Stimulated activated effector memory CD8-positive, alpha-beta T cell treated with anti-CD3 and anti-CD28 coated beads, Interleukin-12 subunit alpha, Interleukin-12 subunit beta, amount 100 ng/mL, for 72 hours (primary cell): ENCODE data around the gene SLC9C1.
A peak's percentile ranks its signal among the peaks of the same experiment; 100 is the strongest.

ENCODE experiments used
- ATAC-seq: fragments of 150-1000 bp; cut with Tn5 transposase; 2 replicates; pipeline ENCODE4 v1.10.0; 2021
- DNase-seq, 2 donors: peaks; one replicate each; pipeline ENCODE4 v3.0.0; 2021 to 2022; ENCODE audit warnings: low spot score in 2 of 2
- H3K27ac Mint-ChIP-seq: one replicate; pipeline ENCODE4 v1.8.0; 2022; ENCODE audit warnings: mild to moderate bottlenecking, mixed read lengths
- H3K36me3 Mint-ChIP-seq: one replicate; pipeline ENCODE4 v1.8.0; 2022; ENCODE audit warnings: mild to moderate bottlenecking, mixed read lengths
- H3K4me1 Mint-ChIP-seq: one replicate; pipeline ENCODE4 v1.8.0; 2022; ENCODE audit warnings: mixed read lengths
- H3K4me3 Mint-ChIP-seq: one replicate; pipeline ENCODE4 v1.8.0; 2022; ENCODE audit warnings: mild to moderate bottlenecking, mixed read lengths
- H3K9me3 Mint-ChIP-seq: one replicate; pipeline ENCODE4 v1.8.0; 2022; ENCODE audit warnings: mixed read lengths

SLC9C1 gene

GRCh38 chr3:112132975-112133448 lies 161.0 kb downstream of the SLC9C1 start, which contains the start of gene GCSAM:
TSS of gene GCSAM (minus strand) at chr3:112133248. CDS start at chr3:112133120, 128 bp downstream.
- peak; percentile 88 for ATAC-seq
- Mint-ChIP-seq H3K27ac (peak within 1 kb of the TSS; percentile 84), H3K4me3 (peak within 1 kb of the TSS; percentile 77), H3K4me1 (peaks cover 60% of the 10 kb centered on the region), H3K9me3 (no peaks in the 10 kb centered on the region), H3K36me3 (peaks cover 6% of the 10 kb centered on the region)
- peak; percentile 14 to 76 for DNase-seq

GRCh38 chr3:112132554-112132953 lies 161.5 kb downstream of the SLC9C1 start:
- H3K4me1 Mint-ChIP-seq, result peaks cover 60% of the 10 kb centered on the region
- no peak for DNase-seq
- no peak for ATAC-seq

GRCh38 chr3:112132088-112132487 lies 161.9 kb downstream of the SLC9C1 start:
- peak overlapping the region; percentile 84 for H3K27ac Mint-ChIP-seq
- DNase-seq (no peak), ATAC-seq (no peak)
- H3K36me3 Mint-ChIP-seq, result peaks cover 7% of the 10 kb centered on the region
- H3K9me3 Mint-ChIP-seq, result no peaks in the 10 kb centered on the region
- H3K4me3 Mint-ChIP-seq, result peak overlapping the region; percentile 77
- peaks cover 55% of the 10 kb centered on the region for H3K4me1 Mint-ChIP-seq

More at GRCh38 chr3:112132554-112132953, 161.5 kb downstream of the SLC9C1 start:
- peak overlapping the region; percentile 77 for H3K4me3 Mint-ChIP-seq
- H3K9me3 Mint-ChIP-seq, result no peaks in the 10 kb centered on the region
- H3K36me3 Mint-ChIP-seq, result peaks cover 6% of the 10 kb centered on the region
- peak overlapping the region; percentile 84 for H3K27ac Mint-ChIP-seq

- peaks cover 54% of the 10 kb centered on the region for H3K4me1 Mint-ChIP-seq
- H3K36me3 Mint-ChIP-seq, result peaks cover 17% of the 10 kb centered on the region
- no peak for ATAC-seq
- H3K27ac Mint-ChIP-seq, result no peak overlapping the region
- H3K9me3 Mint-ChIP-seq, result no peaks in the 10 kb centered on the region
- no peak for DNase-seq
- peak overlapping the region; percentile 20 for H3K4me3 Mint-ChIP-seq
Measured at GRCh38 chr3:112131111-112131510, 162.9 kb downstream of the SLC9C1 start.

- Mint-ChIP-seq H3K36me3 (peaks cover 17% of the 10 kb centered on the region), H3K4me1 (peaks cover 56% of the 10 kb centered on the region), H3K9me3 (no peaks in the 10 kb centered on the region), H3K27ac (peak overlapping the region; percentile 66), H3K4me3 (peak overlapping the region; percentile 20)
- DNase-seq (no peak), ATAC-seq (no peak)
Measured at GRCh38 chr3:112130638-112130993, 163.4 kb downstream of the SLC9C1 start.

DNA sequence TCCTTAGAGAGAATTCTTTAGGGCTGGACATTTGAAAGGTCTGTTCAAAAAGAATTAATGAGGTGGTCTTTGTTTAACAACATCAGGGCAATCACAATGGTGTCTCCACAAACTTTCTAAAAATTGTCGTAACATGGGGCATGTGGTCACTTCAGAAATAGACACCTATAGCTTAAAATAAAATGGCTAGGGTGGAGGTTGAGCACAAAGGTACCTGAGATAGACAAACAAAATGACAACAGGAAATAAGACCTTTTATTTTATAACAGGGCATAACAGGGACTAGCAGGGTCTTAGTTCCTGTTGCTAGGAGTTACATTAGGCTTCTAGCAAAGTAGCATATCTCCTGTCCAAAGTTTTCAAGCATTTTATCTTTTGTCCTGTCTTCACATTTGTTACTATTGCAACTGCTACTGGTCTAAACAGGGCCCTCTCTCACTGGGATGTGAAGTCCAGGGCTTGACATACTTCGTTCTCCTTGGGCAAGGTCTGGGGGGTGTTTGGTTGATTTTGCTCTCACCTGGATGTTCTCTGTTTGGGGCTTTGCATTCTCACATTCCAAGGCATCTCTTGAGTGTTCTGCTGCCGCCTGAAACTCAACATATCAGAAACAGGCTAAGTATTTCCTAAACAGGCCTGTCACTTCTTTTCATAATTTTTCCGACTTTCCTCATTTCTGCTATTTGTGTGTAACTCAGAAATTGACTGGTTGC lies 163.9 kb downstream of the SLC9C1 start:
- ATAC-seq (no peak), DNase-seq (no peak)
- Mint-ChIP-seq H3K4me3 (peak overlapping the region; percentile 20), H3K27ac (peak overlapping the region; percentile 66), H3K9me3 (no peaks in the 10 kb centered on the region), H3K36me3 (peaks cover 17% of the 10 kb centered on the region), H3K4me1 (peaks cover 54% of the 10 kb centered on the region)

GRCh38 chr3:112128843-112129727 lies 164.9 kb downstream of the SLC9C1 start:
- Mint-ChIP-seq H3K4me3 (peak overlapping the region; percentile 17), H3K36me3 (peaks cover 25% of the 10 kb centered on the region), H3K27ac (peak overlapping the region; percentile 66), H3K9me3 (no peaks in the 10 kb centered on the region), H3K4me1 (peaks cover 44% of the 10 kb centered on the region)
- ATAC-seq (peak; percentile 80), DNase-seq (no peak)

DNA sequence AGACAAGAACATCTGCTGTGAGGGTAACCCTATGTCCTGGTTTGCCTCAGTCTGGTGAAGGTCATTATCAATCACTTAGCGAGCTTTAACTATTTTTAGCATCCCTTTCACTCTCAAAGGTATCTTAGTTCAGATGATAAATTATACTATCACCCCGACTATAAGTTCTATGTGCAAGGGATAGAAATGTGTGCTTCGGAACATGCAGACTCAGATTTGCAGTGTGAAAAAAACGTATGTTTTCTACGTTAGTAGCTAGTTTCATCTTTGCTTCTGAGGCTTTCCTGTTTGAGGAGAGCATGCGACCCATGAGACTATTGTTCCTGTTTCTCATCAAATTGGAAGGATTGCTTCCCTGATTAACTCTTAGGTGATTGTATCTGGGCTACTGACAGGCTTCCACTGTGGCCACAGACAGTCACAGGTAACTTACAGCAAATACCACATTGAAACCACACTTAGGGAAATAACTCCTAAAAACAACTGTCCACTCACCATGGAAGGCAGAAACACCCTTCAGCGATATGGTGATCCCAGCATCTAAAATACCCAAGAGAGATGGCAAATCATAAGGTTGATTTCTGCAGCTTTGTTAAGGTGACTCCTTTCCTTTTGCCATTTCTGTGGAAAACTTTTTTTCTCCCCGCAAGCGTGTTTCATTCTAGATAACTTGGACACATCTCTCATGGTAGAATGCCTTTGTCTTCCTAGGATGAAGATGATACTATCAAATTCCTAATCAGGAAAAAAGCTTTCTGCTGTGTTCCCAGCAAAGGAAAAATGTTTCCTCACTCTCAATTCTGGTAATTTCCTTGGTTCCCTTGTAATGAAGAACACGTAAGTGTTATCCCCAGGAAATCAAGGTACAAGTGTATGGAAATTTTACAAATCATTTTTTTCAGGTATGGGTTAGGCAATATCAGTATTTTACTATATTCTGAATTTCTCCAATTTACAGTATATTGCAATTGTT lies 166.2 kb downstream of the SLC9C1 start:
- H3K4me1 Mint-ChIP-seq, result peaks cover 31% of the 10 kb centered on the region

GRCh38 chr3:112126511-112126911 lies 167.5 kb downstream of the SLC9C1 start:
- ATAC-seq (no peak), DNase-seq (no peak)
- Mint-ChIP-seq H3K27ac (peak overlapping the region; percentile 73), H3K4me3 (peak overlapping the region; percentile 43), H3K9me3 (no peaks in the 10 kb centered on the region), H3K36me3 (peaks cover 25% of the 10 kb centered on the region), H3K4me1 (peaks cover 29% of the 10 kb centered on the region)

More for the DNA sequence above, 166.2 kb downstream of the SLC9C1 start:
- ATAC-seq (peak; percentile 44), DNase-seq (no peak)
- H3K9me3 Mint-ChIP-seq, result no peaks in the 10 kb centered on the region
- H3K36me3 Mint-ChIP-seq, result peaks cover 23% of the 10 kb centered on the region
- H3K4me3 Mint-ChIP-seq, result peak overlapping the region; percentile 43
- H3K27ac Mint-ChIP-seq, result peak overlapping the region; percentile 73

DNA sequence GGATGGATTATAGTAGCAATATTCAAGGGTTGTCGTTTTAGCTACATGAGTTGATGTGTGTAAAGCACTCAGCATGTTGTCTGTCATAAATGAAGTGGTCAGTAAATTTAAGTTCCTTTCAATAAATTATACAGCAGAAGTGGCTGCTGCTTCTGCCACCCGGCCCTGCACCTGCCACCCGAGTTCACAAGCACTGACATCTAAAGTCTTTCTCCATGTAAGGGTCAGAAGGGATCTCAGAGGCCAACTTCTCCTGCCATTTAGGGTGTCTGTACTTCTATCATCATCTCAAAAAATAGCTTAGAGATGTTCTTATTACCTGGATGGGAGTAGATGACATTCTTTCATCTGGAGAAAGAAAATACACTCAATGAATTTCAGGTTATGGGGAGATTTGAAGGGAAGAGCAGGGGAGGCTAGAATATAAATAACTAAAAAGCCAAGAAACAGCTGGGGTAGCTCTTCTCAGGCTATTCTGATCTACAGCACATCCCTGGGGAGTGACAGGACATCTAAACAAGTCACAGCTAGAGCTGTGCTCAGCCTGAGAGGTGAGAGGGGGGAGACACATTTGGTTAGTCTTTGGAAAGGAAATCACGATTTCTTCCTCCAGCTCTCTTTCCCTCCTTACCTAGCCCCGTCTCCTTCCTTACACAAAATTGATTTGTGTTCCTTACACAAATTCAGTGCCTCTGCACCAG lies 169.0 kb downstream of the SLC9C1 start:
- peaks cover 25% of the 10 kb centered on the region for H3K36me3 Mint-ChIP-seq
- no peak overlapping the region for H3K4me3 Mint-ChIP-seq
- H3K27ac Mint-ChIP-seq, result no peak overlapping the region
- no peak for DNase-seq
- H3K4me1 Mint-ChIP-seq, result peaks cover 23% of the 10 kb centered on the region
- no peaks in the 10 kb centered on the region for H3K9me3 Mint-ChIP-seq
- no peak for ATAC-seq

- no peak overlapping the region for H3K27ac Mint-ChIP-seq
- H3K4me1 Mint-ChIP-seq, result peaks cover 24% of the 10 kb centered on the region
- DNase-seq (no peak), ATAC-seq (no peak)
- no peak overlapping the region for H3K4me3 Mint-ChIP-seq
- peaks cover 25% of the 10 kb centered on the region for H3K36me3 Mint-ChIP-seq
- no peaks in the 10 kb centered on the region for H3K9me3 Mint-ChIP-seq
Measured at GRCh38 chr3:112123548-112123947, 170.5 kb downstream of the SLC9C1 start.

DNA sequence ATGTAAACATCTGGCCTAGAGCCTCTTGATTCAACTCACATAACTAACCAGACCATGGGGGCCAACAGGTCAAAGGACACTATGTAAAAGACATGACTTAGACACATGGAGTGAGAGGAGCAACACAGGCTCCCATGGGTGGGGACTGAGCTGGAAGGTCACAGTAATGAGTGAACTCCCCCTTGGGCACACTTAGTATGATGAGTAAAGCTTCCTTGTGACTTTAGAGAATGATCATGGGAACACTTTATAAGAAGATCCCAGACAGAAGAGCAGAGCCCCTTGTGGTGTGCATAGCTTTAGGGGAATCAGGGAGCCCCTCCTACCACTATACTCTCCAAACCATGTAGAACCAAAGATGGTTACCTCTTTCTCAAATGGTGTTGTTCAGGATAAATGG lies 171.1 kb downstream of the SLC9C1 start:
- Mint-ChIP-seq H3K27ac (no peak overlapping the region), H3K4me3 (no peak overlapping the region), H3K36me3 (peaks cover 29% of the 10 kb centered on the region), H3K4me1 (peaks cover 24% of the 10 kb centered on the region), H3K9me3 (no peaks in the 10 kb centered on the region)
- DNase-seq (no peak), ATAC-seq (no peak)

GRCh38 chr3:112121577-112122547 lies 172.2 kb downstream of the SLC9C1 start:
- DNase-seq (no peak), ATAC-seq (no peak)
- Mint-ChIP-seq H3K36me3 (peaks cover 26% of the 10 kb centered on the region), H3K4me1 (peaks cover 23% of the 10 kb centered on the region), H3K4me3 (no peak overlapping the region), H3K27ac (no peak overlapping the region), H3K9me3 (no peaks in the 10 kb centered on the region)
